ENCODE measurements around the gene NPR3. TPM values are rescaled to one million over a fixed set of nuclear protein-coding genes. Genes with fewer than 3 reads are reported as not detected.
A peak's percentile ranks its signal among the peaks of the same experiment; 100 is the strongest.

The NPR3 gene
- total RNA-seq, 1 donor from 2014 or later, result 3.8 TPM

DNA sequence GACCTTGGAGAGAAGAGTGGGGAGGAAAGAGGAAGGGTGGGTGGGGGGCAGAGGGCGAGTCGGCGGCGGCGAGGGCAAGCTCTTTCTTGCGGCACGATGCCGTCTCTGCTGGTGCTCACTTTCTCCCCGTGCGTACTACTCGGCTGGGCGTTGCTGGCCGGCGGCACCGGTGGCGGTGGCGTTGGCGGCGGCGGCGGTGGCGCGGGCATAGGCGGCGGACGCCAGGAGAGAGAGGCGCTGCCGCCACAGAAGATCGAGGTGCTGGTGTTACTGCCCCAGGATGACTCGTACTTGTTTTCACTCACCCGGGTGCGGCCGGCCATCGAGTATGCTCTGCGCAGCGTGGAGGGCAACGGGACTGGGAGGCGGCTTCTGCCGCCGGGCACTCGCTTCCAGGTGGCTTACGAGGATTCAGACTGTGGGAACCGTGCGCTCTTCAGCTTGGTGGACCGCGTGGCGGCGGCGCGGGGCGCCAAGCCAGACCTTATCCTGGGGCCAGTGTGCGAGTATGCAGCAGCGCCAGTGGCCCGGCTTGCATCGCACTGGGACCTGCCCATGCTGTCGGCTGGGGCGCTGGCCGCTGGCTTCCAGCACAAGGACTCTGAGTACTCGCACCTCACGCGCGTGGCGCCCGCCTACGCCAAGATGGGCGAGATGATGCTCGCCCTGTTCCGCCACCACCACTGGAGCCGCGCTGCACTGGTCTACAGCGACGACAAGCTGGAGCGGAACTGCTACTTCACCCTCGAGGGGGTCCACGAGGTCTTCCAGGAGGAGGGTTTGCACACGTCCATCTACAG lies 760 bp downstream of the NPR3 start:
- peak overlapping the region; percentile 62 for H3K4me3 Mint-ChIP-seq
- H3K27me3 Mint-ChIP-seq (ENCODE audit: low read depth), result peaks cover 84% of the 10 kb centered on the region
- no peaks in the 10 kb centered on the region for H3K9me3 Mint-ChIP-seq
- H3K27ac Mint-ChIP-seq, result no peak overlapping the region
- peaks cover 37% of the 10 kb centered on the region for H3K4me1 Mint-ChIP-seq
- H3K36me3 Mint-ChIP-seq, result no peaks in the 10 kb centered on the region
- DNase-seq (ENCODE audit: low spot score in 2 of 2, unreplicated experiment in 2 of 2), result peak in 1 of 2 experiments; percentile 42
- TF ChIP-seq, protein P1, sequence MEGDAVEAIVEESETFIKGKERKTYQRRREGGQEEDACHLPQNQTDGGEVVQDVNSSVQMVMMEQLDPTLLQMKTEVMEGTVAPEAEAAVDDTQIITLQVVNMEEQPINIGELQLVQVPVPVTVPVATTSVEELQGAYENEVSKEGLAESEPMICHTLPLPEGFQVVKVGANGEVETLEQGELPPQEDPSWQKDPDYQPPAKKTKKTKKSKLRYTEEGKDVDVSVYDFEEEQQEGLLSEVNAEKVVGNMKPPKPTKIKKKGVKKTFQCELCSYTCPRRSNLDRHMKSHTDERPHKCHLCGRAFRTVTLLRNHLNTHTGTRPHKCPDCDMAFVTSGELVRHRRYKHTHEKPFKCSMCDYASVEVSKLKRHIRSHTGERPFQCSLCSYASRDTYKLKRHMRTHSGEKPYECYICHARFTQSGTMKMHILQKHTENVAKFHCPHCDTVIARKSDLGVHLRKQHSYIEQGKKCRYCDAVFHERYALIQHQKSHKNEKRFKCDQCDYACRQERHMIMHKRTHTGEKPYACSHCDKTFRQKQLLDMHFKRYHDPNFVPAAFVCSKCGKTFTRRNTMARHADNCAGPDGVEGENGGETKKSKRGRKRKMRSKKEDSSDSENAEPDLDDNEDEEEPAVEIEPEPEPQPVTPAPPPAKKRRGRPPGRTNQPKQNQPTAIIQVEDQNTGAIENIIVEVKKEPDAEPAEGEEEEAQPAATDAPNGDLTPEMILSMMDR (IDR thresholded peaks at IDR 0.05; ENCODE audit: unreplicated experiment), result no peak

DNA sequence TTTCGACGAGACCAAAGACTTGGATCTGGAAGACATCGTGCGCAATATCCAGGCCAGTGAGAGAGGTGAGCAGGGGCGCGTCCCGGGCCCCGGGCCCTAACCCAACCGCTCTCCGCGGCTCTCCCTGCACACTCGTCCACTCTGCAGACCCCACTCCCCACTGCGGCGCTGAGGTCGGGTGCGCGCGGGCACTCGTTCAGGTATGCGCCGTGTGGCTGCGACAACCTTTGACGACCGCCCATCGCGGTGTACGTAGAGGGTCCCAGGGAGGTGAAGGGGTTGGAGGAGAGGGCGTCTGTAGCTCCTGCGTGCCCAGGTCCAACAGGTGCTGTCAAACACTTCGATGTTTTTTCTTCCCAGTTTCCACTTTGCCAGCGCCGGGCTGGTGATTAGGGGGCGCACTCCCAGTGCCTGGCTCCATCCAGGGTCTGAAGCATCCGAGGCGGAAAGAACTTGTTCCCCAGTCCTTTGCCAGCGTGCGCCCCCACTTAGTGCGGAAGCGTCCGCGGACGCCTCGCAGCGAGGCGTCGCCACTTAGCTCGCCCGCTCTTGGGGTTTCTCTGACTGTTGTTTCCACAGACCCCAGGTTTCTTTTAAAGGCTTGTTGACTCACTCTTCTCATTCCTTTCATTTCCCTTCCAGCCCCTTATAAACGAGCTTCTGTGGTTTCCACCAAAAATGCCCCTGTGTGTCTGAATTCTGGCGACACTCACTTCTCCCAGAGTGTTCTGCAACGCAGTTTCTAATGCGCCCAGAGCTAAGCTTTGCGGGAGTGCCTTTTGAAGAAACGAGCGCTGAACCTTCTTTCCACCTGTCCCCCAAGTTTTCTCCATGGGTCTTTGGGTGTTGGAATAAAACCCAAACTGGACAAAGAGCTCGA lies 1.6 kb downstream of the NPR3 start:
- no peak for DNase-seq (ENCODE audit: low spot score in 2 of 2, unreplicated experiment in 2 of 2)
- Mint-ChIP-seq H3K27me3 (ENCODE audit: low read depth) (peaks cover 88% of the 10 kb centered on the region), H3K27ac (no peak overlapping the region), H3K4me1 (peaks cover 35% of the 10 kb centered on the region), H3K4me3 (peak overlapping the region; percentile 55), H3K9me3 (peaks cover 6% of the 10 kb centered on the region), H3K36me3 (no peaks in the 10 kb centered on the region)
- TF ChIP-seq, protein P1 (IDR thresholded peaks at IDR 0.05; ENCODE audit: unreplicated experiment), result no peak

DNA sequence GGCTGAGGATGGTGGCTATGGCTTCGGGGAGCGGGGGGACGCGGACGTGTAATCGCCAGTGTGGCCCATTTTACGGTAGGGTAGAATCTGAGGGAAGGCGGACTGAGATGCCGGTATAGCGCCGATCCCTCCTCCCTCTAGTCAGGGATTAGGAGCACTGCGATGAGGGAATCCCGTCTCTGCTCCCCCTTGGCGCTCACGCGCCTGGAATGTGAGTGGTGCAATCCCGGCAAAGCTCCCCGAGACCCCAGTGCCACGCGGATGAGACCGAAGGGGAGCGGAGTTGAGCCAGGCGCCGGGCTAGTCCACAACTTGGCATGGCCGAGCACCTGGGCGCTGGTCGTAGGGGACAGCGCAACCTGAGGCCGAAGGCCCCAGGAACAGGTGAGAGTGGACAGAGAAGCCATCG lies 2.2 kb downstream of the NPR3 start:
- Mint-ChIP-seq H3K27me3 (ENCODE audit: low read depth) (peaks cover 91% of the 10 kb centered on the region), H3K9me3 (peaks cover 7% of the 10 kb centered on the region), H3K4me1 (peaks cover 35% of the 10 kb centered on the region), H3K36me3 (no peaks in the 10 kb centered on the region), H3K27ac (no peak overlapping the region), H3K4me3 (peak overlapping the region; percentile 43)
- TF ChIP-seq, protein P1 (IDR thresholded peaks at IDR 0.05; ENCODE audit: unreplicated experiment), result no peak
- no peak for DNase-seq (ENCODE audit: low spot score in 2 of 2, unreplicated experiment in 2 of 2)

DNA sequence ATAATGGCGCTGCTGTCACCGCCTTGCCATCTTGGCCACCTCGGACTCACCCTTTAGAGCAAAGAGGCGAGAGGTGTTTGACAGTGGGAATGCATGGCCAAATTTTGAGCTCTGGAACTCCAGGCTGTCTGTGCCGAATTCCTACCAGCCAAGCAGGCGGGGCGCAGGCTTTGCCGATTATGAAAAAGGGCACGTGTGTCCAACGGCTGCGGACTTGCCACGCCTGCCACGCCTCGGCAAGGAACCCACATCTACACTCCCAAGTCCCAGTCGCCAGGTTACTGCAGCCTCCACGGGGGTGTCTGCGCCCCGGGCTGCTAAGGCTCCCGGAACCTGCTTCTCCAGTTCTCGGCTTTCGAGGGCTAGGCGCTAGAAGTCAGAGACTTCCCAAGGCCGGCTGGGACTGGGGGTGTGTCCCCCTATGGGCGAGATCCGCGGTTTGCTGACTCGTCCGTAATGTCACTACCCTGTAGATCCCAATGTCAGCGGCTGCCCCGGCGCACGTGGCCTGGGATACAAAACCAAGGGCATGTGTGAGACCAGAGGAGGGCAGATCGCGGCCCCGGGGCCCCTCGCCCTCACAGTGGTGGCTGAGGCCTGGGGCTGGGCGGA lies 2.8 kb downstream of the NPR3 start:
- Mint-ChIP-seq H3K9me3 (peaks cover 10% of the 10 kb centered on the region), H3K36me3 (no peaks in the 10 kb centered on the region), H3K27ac (no peak overlapping the region), H3K4me3 (peak overlapping the region; percentile 43), H3K27me3 (ENCODE audit: low read depth) (peaks cover 86% of the 10 kb centered on the region), H3K4me1 (peaks cover 35% of the 10 kb centered on the region)
- DNase-seq (ENCODE audit: low spot score in 2 of 2, unreplicated experiment in 2 of 2), result peak in 1 of 2 experiments; percentile 45
- TF ChIP-seq, protein P1 (IDR thresholded peaks at IDR 0.05; ENCODE audit: unreplicated experiment), result no peak

DNA sequence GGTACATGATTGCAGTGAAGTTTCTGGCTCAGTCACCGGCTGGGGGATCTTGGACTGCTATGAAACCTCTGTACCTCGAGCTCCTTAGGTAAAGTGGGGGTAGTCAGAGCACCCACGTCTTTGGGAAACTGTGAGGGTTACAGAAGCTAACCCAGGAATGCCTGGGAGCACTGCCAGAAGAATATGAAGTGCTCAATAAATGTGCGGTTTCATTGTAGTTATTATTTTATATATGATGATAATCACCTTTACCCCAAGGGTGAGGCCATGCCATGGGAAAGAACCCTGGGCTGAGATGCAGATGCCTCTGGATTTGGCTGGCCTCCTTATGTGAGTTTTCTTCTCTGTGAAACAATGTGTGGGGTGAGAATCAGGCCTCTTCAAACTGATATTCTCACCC lies 3.7 kb downstream of the NPR3 start:
- no peak overlapping the region for H3K27ac Mint-ChIP-seq
- peaks cover 35% of the 10 kb centered on the region for H3K4me1 Mint-ChIP-seq
- H3K36me3 Mint-ChIP-seq, result peaks cover 3% of the 10 kb centered on the region
- H3K27me3 Mint-ChIP-seq (ENCODE audit: low read depth), result peaks cover 86% of the 10 kb centered on the region
- TF ChIP-seq, protein P1 (IDR thresholded peaks at IDR 0.05; ENCODE audit: unreplicated experiment), result no peak
- DNase-seq (ENCODE audit: low spot score in 2 of 2, unreplicated experiment in 2 of 2), result no peak
- no peak overlapping the region for H3K4me3 Mint-ChIP-seq
- peaks cover 19% of the 10 kb centered on the region for H3K9me3 Mint-ChIP-seq
